WTC11 (cell line): ENCODE results near the gene MED22.

Experiments used
- CBFB ChIP-seq: sonication (generic); formaldehyde crosslinking; IDR thresholded peaks from 2 replicates; pipeline ENCODE4 v1.8.1; 2022; ENCODE audit warnings: mild to moderate bottlenecking, low read depth, missing genetic modification reagents
- CTCF ChIP-seq: fragments of 200-600 bp; IDR thresholded peaks from 2 replicates; pipeline ENCODE4 v1.8.0; 2022; ENCODE audit warnings: antibody characterized with exemption
- JUN ChIP-seq: sonication (generic); formaldehyde crosslinking; IDR thresholded peaks from 2 replicates; pipeline ENCODE4 v1.8.0; 2023; ENCODE audit warnings: mild to moderate bottlenecking, missing genetic modification reagents
- SP1 ChIP-seq: sonication (generic); formaldehyde crosslinking; conservative IDR thresholded peaks from 2 replicates; pipeline ENCODE4 v1.8.1; 2022; ENCODE audit warnings: missing genetic modification reagents
- USF2 ChIP-seq: sonication (generic); formaldehyde crosslinking; IDR thresholded peaks from 2 replicates; pipeline ENCODE4 v1.8.1; 2023; ENCODE audit warnings: mild to moderate bottlenecking, missing genetic modification reagents, moderate library complexity
- ZNF219 ChIP-seq: sonication (generic); formaldehyde crosslinking; IDR thresholded peaks from 2 replicates; pipeline ENCODE4 v1.8.0; 2023; ENCODE audit warnings: missing genetic modification reagents, mild to moderate bottlenecking, borderline replicate concordance

DNA sequence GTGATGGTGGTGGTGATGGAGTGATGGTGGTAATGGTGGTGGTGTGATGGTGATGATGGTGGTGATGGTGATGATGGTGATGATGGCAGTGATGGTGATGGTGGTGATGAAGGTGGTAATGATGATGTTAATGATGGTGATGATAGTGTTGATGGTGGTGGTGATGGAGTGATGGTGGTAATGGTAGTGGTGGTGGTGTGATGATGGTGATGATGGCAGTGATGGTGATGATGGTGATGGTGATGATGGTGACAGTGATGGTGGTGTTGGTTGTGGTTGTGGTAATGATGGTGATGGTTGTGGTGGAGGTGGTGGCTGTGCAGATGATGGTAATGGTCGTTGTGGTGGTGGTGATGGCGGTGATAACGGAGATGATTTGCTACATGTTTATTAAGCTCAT is 35.5 kb upstream of the MED22 start:
- no peak for TF ChIP-seq JUN (CRISPR knock-in tag)
- no peak for TF ChIP-seq CTCF
- no peak for TF ChIP-seq SP1 (CRISPR knock-in tag)
- no peak for TF ChIP-seq USF2 (CRISPR knock-in tag)
- no peak for TF ChIP-seq ZNF219 (CRISPR knock-in tag)
- no peak for TF ChIP-seq CBFB (CRISPR knock-in tag)
